T-cell (primary cell): ENCODE results near the gene ADGRG1. TPM values are rescaled to one million over a fixed set of nuclear protein-coding genes. Genes with fewer than 3 reads are reported as not detected.

Experiments
- ATAC-seq, 4 experiments: fragments of 200-7000 bp in 3 of 4; fragments of 150-1000 bp in 1 of 4; cut with Tn5 transposase; replicated peaks in 1 of 4; 1 replicate in 3 of 4; 2 replicates in 1 of 4; pipeline ENCODE4 v1.10.0; 2021; ENCODE audit warnings: moderate library complexity in 3 of 4, mild to moderate bottlenecking in 2 of 4, moderate number of reproducible peaks in 1 of 4
- CTCF ChIA-PET, 2 donors: fragments of 300-600 bp; sonication (Branson Sonifier 250); formaldehyde crosslinking; loops; one replicate each; lab custom pipeline; 2022; ENCODE audit warnings: antibody characterized with exemption in 2 of 2; lab: Charles Lee
- POLR2A ChIA-PET, 2 donors: fragments of 300-600 bp; sonication (Branson Sonifier 250); formaldehyde crosslinking; loops; one replicate each; lab custom pipeline; 2022; ENCODE audit warnings: antibody characterized with exemption in 2 of 2; lab: Charles Lee
- DNase-seq, 35 experiments: peaks; one replicate each; pipeline versions ENCODE4 v3.0.0 to v3.0.0-alpha.2; 2013 to 2023
- H3K27ac ChIP-seq: one replicate; pipeline ENCODE4 v1.5.1; 2013; ENCODE audit warnings: low read length
- H3K27me3 ChIP-seq, 2 experiments: replicated peaks in 1 of 2; 1 replicate in 1 of 2; 2 replicates in 1 of 2; pipeline versions ENCODE4 v1.6.1 to v1.7.0; 2013; ENCODE audit warnings: low read length in 1 of 2, mixed read lengths in 1 of 2; ENCODE audit not compliant: control insufficient read depth in 2 of 2, insufficient read depth in 2 of 2; ENCODE audit errors: extremely low read depth in 1 of 2
- H3K36me3 ChIP-seq, 2 donors: 1 replicate in 1 of 2; 2 replicates in 1 of 2; pipeline versions ENCODE4 v1.6.1 to v1.7.0; 2013; ENCODE audit warnings: low read length in 1 of 2; ENCODE audit not compliant: control insufficient read depth in 2 of 2, insufficient read depth in 1 of 2; ENCODE audit errors: extremely low read depth in 1 of 2
- H3K4me1 ChIP-seq, 2 experiments: 1 replicate in 1 of 2; 2 replicates in 1 of 2; pipeline versions ENCODE4 v1.6.1 to v1.7.0; 2013; ENCODE audit warnings: low read length in 2 of 2, mixed read lengths in 1 of 2; ENCODE audit not compliant: insufficient read depth in 2 of 2, control insufficient read depth in 1 of 2; ENCODE audit errors: extremely low read depth in 1 of 2
- H3K4me3 ChIP-seq, 2 donors: 1 replicate in 1 of 2; 2 replicates in 1 of 2; pipeline versions ENCODE4 v1.5.1 to v1.7.0; 2013; ENCODE audit warnings: mild to moderate bottlenecking in 2 of 2, low read length in 1 of 2, moderate library complexity in 1 of 2; ENCODE audit not compliant: control insufficient read depth in 1 of 2; ENCODE audit errors: extremely low read depth in 1 of 2
- H3K9me3 ChIP-seq: 2 replicates; pipeline ENCODE4 v1.7.0; 2013
- H3K27ac Mint-ChIP-seq, 2 donors: one replicate each; pipeline ENCODE4 v1.8.0; 2020 to 2021; ENCODE audit warnings: mild to moderate bottlenecking in 2 of 2, mixed read lengths in 2 of 2
- H3K27me3 Mint-ChIP-seq, 2 donors: one replicate each; pipeline ENCODE4 v1.8.0; 2021 to 2022; ENCODE audit warnings: mixed read lengths in 2 of 2
- H3K36me3 Mint-ChIP-seq: one replicate; pipeline ENCODE4 v1.8.0; 2021; ENCODE audit warnings: mixed read lengths
- H3K4me1 Mint-ChIP-seq, 3 donors: one replicate each; pipeline ENCODE4 v1.8.0; 2020 to 2022; ENCODE audit warnings: mixed read lengths in 3 of 3, mild to moderate bottlenecking in 1 of 3
- H3K4me3 Mint-ChIP-seq, 3 donors: one replicate each; pipeline ENCODE4 v1.8.0; 2020 to 2022; ENCODE audit warnings: mild to moderate bottlenecking in 3 of 3, mixed read lengths in 3 of 3, moderate library complexity in 3 of 3
- H3K9me3 Mint-ChIP-seq, 3 donors: one replicate each; pipeline ENCODE4 v1.8.0; 2020 to 2022; ENCODE audit warnings: mixed read lengths in 3 of 3
- WGBS: methylation state at CpG from one replicate; pipeline ENCODE4 v1.1.5; 2013; ENCODE audit warnings: missing lambda C conversion rate; ENCODE audit not compliant: insufficient coverage; 5-methylcytosine and 5-hydroxymethylcytosine counted together
- total RNA-seq, 35 experiments: library from RNA in 6 of 35; stranded (reverse) in 6 of 35; fragments of 120-200 nt in 1 of 35; gene quantifications; one replicate each; pipeline versions ENCODE4 v1.2.1 to v1.2.4 and lab custom pipeline; 2013 to 2026

The ADGRG1 gene
- total RNA-seq, 5 donors from 2014 or later (not counting 1 experiment from before 2014, with no cell fraction given) = 7.8 to 91.7 (median 11.7) TPM

DNA sequence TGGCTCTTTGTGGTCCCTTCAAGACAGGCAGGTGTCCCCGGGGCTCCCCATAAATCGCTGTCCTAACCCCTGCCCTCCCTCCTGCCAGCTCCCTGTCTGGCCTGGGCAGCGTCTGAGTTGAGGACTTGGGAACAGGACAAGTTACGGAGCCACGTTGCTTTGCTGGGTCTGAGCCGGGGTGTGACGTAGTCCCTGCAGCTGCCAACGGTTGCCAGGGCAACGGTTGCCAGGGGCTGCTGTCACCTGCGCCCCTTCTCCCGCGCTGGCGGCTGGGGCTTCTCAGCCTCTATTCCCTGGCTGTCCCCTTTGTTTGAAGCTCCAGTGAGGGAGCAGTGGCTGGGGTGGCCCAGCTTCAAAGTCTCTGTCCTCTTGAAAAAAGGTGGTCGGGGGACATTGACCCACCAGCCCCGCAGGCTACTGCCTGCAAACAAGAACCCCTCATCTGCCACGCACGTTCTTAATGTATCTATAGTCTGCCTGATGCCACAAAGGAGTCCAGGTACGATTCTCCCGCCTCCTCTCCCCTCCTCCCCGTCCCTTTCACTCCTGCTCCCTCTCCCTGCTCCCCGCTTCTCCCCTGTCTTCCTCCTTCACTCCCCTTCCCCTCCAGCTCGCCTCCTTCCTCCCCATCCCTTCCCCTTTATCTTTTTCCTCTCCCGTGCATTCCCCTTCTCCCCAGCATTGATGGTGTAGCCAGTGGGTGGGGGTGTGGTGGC, 10.9 kb downstream of the ADGRG1 start:
- Mint-ChIP-seq H3K36me3 (no peaks in the 10 kb centered on the region), H3K27ac (no peak overlapping the region), H3K27me3 (peaks cover 5 to 17% of the 10 kb centered on the region in 2 donors), H3K4me3 (no peak overlapping the region), H3K4me1 (peaks cover 0 to 5% (median 2%) of the 10 kb centered on the region in 3 donors), H3K9me3 (no peaks in the 10 kb centered on the region)
- POLR2A ChIA-PET = no interaction called here
- Histone ChIP-seq H3K4me1 (peaks cover 0 to 40% of the 10 kb centered on the region in 2 experiments), H3K27me3 (peaks cover 0 to 33% of the 10 kb centered on the region in 2 experiments), H3K4me3 (peak overlapping the region in 1 of 2 donors; percentile 35), H3K9me3 (no peaks in the 10 kb centered on the region), H3K36me3 (no peaks in the 10 kb centered on the region), H3K27ac (no peak overlapping the region)
- DNase-seq = peak in 23 of 35 experiments; percentile 12 to 60 (median 32)
- peak in 1 of 4 experiments; percentile 89 for ATAC-seq
- 32% methylated on average over 14 of the region's 23 CpGs for WGBS
- CTCF ChIA-PET = interaction anchor here (0.7 to 1.8 kb wide), 3 partner anchors 8 to 46 kb away, joined by 3 to 6 read pairs (median 3); no protein-coding TSS in a partner anchor

DNA sequence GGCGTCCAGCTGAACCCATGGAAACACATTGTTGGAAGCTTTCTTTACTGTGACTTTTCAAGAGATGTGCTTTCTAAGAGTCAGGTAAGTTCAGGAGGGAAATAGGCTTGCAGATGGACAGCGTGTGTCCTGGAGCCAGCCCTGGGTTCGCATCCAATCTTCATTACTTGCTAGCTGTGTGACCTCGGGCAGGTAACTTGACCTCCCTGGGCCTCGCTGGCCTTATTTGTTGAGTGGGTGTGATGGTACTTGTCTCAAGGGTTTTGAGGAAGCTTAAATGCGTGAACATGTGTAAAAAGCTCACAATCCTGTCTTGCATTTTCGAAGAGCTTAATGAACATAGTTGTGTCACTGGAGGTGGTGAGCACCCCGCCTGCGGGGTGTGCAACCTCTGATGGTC, 11.8 kb downstream of the ADGRG1 start:
- no peaks in the 10 kb centered on the region for H3K9me3 Mint-ChIP-seq
- peaks cover 5 to 17% of the 10 kb centered on the region in 2 donors for H3K27me3 Mint-ChIP-seq
- ChIA-PET POLR2A (no interaction called here), CTCF (interaction anchor here in 1 of 2 donors (1.2 kb wide), 1 partner anchor 10 kb away, joined by 3 read pairs; no protein-coding TSS in a partner anchor)
- peaks cover 0 to 30% of the 10 kb centered on the region in 2 experiments for H3K27me3 ChIP-seq
- DNase-seq = no peak
- no peaks in the 10 kb centered on the region for H3K36me3 Mint-ChIP-seq
- WGBS = 88% methylated on average over 7 of the region's 9 CpGs
- H3K4me1 ChIP-seq = peaks cover 0 to 44% of the 10 kb centered on the region in 2 experiments
- no peak overlapping the region for H3K4me3 ChIP-seq
- peaks cover 0 to 5% (median 2%) of the 10 kb centered on the region in 3 donors for H3K4me1 Mint-ChIP-seq
- no peak overlapping the region for H3K27ac ChIP-seq
- H3K27ac Mint-ChIP-seq = no peak overlapping the region
- no peaks in the 10 kb centered on the region for H3K9me3 ChIP-seq
- no peak for ATAC-seq
- H3K4me3 Mint-ChIP-seq = no peak overlapping the region
- H3K36me3 ChIP-seq = no peaks in the 10 kb centered on the region

DNA sequence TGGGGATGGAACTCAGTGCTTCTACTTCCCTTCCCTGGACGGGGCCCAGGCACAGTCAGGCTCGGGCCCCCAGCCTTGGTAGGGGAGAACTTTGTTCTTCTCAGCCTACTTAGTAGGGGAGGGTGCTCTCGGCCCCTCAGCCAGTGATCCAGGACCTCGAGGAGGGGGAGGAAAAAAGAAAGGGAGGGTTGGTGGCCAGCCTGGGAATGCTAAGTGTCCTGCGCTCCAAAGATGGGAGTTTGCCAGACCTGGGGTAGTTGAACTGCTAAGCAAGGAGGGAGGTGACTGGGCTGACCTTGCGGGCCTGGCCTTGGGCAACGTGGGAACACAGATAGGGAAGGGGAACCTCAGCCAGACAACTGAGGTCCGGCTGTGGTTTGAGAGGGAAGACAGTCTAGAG, 12.2 kb downstream of the ADGRG1 start:
- H3K27ac Mint-ChIP-seq = peak overlapping the region in 1 of 2 donors; percentile 41
- no peak for ATAC-seq
- peaks cover 0 to 5% (median 2%) of the 10 kb centered on the region in 3 donors for H3K4me1 Mint-ChIP-seq

DNA sequence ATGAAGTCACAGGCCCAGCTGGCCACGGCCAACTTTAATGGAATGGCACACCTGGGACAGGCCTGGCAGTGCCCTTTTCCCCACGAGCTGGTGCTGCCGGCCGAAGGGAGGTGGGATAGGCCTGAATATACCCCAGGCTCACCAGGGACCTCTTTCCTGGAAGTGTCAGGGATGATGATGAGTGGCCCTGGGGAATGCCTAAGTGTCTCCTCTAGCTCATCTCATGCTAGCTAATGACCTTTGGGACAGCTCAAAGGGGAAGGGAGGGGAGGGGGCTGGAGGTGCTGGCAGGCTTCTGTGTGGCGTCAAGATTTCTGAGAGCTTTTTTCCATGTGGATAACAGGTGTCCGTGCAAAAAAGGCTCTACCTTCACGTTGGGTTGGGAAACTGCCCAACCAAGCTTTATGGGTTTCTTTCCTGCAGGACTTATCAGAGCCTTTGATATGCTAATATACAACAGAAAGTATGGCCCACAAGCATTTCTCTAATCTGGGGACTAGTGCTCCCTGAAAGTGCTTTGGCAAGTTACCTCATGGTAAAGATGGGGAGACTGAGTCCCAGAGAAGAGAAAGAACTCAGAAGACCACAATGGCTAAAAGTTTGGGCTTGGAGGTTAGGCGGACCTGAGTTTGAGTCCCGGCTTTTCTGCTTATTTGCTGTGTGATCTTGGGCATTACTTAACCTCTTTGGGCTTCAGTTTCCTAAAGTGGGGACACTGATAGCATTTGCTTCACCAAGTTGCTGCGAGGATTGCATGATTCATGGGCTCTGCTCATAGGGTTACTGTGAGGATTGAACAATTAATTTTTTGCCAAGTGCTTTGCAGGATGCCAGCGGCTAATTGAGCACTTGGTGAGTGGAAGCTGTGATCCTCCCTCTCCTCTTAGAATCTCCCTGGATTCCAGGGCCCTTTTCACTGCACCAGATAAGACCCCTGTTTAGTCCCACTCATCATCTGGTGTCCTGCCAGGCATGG, 14.0 kb downstream of the ADGRG1 start:
- Histone ChIP-seq H3K36me3 (no peaks in the 10 kb centered on the region), H3K27me3 (peaks cover 0 to 21% of the 10 kb centered on the region in 2 experiments), H3K4me1 (peaks cover 0 to 52% of the 10 kb centered on the region in 2 experiments), H3K9me3 (no peaks in the 10 kb centered on the region), H3K4me3 (no peak overlapping the region), H3K27ac (no peak overlapping the region)
- WGBS = 96% methylated on average over 4 of the region's 11 CpGs
- Mint-ChIP-seq H3K27me3 (peaks cover 0 to 5% of the 10 kb centered on the region in 2 donors), H3K36me3 (no peaks in the 10 kb centered on the region), H3K27ac (peak overlapping the region in 1 of 2 donors; percentile 2), H3K4me1 (peaks cover 4 to 10% (median 6%) of the 10 kb centered on the region in 3 donors), H3K9me3 (no peaks in the 10 kb centered on the region), H3K4me3 (no peak overlapping the region)
- ATAC-seq = no peak
- ChIA-PET POLR2A (no interaction called here), CTCF (no interaction called here)
- DNase-seq = no peak

More for the DNA sequence above, 12.2 kb downstream of the ADGRG1 start:
- ChIA-PET POLR2A (no interaction called here), CTCF (interaction anchor here in 1 of 2 donors (0.7 to 1.2 kb wide), 2 partner anchors 9 to 222 kb away, joined by 3 to 4 read pairs; no protein-coding TSS in a partner anchor)
- H3K9me3 ChIP-seq = no peaks in the 10 kb centered on the region
- no peak overlapping the region for H3K4me3 ChIP-seq
- no peak for DNase-seq
- peaks cover 0 to 26% of the 10 kb centered on the region in 2 experiments for H3K27me3 ChIP-seq
- peaks cover 5 to 13% of the 10 kb centered on the region in 2 donors for H3K27me3 Mint-ChIP-seq
- 85% methylated on average over 6 of the region's 8 CpGs for WGBS
- no peaks in the 10 kb centered on the region for H3K36me3 Mint-ChIP-seq
- H3K36me3 ChIP-seq = no peaks in the 10 kb centered on the region
- H3K4me3 Mint-ChIP-seq = no peak overlapping the region
- H3K27ac ChIP-seq = no peak overlapping the region
- H3K9me3 Mint-ChIP-seq = no peaks in the 10 kb centered on the region
- peaks cover 0 to 45% of the 10 kb centered on the region in 2 experiments for H3K4me1 ChIP-seq

DNA sequence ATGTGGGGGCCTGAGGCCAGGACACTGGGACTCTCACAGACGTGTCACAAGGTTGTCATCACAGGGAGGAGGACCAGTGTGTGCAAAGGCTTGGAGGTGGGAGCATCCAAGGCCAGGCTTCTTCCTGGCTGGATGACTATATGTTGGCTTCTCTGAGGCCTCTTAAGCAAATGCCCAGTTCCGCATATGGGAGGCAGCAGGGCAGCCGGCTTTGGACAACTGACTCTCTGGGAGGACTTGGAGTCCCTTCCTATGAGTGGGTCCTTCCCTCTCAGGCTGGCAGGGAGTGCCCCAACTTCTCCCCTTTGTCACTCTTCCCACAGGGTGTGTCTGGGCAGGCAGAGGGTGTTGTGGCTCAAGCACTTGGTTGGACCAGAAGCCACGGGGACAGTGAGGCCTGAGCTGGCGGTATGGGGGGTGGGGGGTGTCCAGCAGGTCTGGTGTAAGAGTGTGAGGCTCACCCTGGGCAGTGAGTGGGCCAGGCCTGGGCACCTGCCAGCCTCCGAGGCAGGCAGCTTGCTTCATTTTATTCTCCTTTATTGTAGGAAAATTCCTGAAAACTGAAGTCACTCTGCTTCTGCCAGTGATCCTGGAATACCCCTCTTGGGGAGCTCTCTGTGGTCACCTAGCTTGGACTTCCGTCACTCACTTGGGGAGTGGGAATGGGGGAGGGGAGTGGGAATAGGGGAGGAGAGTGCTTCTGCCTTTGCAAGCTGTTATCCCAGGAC, 14.9 kb downstream of the ADGRG1 start:
- Histone ChIP-seq H3K9me3 (no peaks in the 10 kb centered on the region), H3K4me1 (peaks cover 0 to 55% of the 10 kb centered on the region in 2 experiments), H3K36me3 (no peaks in the 10 kb centered on the region), H3K4me3 (no peak overlapping the region), H3K27ac (no peak overlapping the region), H3K27me3 (peaks cover 0 to 15% of the 10 kb centered on the region in 2 experiments)
- no peak overlapping the region for H3K27ac Mint-ChIP-seq
- 71% methylated on average over 5 of the region's 7 CpGs for WGBS
- ChIA-PET CTCF (interaction anchor here in 1 of 2 donors (1.2 kb wide), 1 partner anchor 9 kb away, joined by 3 read pairs; no protein-coding TSS in a partner anchor), POLR2A (interaction anchor here in 1 of 2 donors (0.7 kb wide), 1 partner anchor 964 kb away, joined by 3 read pairs; no protein-coding TSS in a partner anchor)
- H3K36me3 Mint-ChIP-seq = no peaks in the 10 kb centered on the region
- no peak overlapping the region for H3K4me3 Mint-ChIP-seq
- H3K4me1 Mint-ChIP-seq = peaks cover 12 to 17% (median 14%) of the 10 kb centered on the region in 3 donors
- no peak for DNase-seq
- ATAC-seq = no peak
- peaks cover 0 to 3% of the 10 kb centered on the region in 2 donors for H3K27me3 Mint-ChIP-seq
- H3K9me3 Mint-ChIP-seq = no peaks in the 10 kb centered on the region
